Measurements from ENCODE around the gene LEO1. TPM values are rescaled to one million over a fixed set of nuclear protein-coding genes. Genes with fewer than 3 reads are reported as not detected.

Gene LEO1
- total and polyA plus RNA-seq, 4 donors, result 11.3 to 23.3 (median 13.9) TPM

- Histone ChIP-seq H3K4me1 (ENCODE audit: control insufficient read depth in 4 of 4, insufficient read depth in 4 of 4, low read length in 3 of 4) (peaks cover 5 to 28% (median 9%) of the 10 kb centered on the region in 4 donors), H3K27me3 (ENCODE audit: control insufficient read depth in 4 of 4, insufficient read depth in 4 of 4, low read length in 3 of 4) (no peaks in the 10 kb centered on the region), H3K9me3 (ENCODE audit: control insufficient read depth in 4 of 4, low read length in 3 of 4) (no peaks in the 10 kb centered on the region), H3K9ac (ENCODE audit: low read depth in 1 of 2, low read length in 2 of 2) (no peak overlapping the region), H3K4me3 (ENCODE audit: low read depth in 1 of 3, low read length in 3 of 3) (no peak overlapping the region), H3K36me3 (ENCODE audit: control insufficient read depth in 4 of 4, insufficient read depth in 3 of 4, low read depth in 1 of 4, low read length in 3 of 4) (peaks cover 0 to 6% (median 3%) of the 10 kb centered on the region in 4 donors), H3K27ac (ENCODE audit: low read depth in 1 of 2, low read length in 2 of 2) (no peak overlapping the region)
- DNase-seq (ENCODE audit: low spot score), result no peak
- 92% methylated on average over 2 of the region's 2 CpGs for WGBS
- TF ChIP-seq, protein P1, sequence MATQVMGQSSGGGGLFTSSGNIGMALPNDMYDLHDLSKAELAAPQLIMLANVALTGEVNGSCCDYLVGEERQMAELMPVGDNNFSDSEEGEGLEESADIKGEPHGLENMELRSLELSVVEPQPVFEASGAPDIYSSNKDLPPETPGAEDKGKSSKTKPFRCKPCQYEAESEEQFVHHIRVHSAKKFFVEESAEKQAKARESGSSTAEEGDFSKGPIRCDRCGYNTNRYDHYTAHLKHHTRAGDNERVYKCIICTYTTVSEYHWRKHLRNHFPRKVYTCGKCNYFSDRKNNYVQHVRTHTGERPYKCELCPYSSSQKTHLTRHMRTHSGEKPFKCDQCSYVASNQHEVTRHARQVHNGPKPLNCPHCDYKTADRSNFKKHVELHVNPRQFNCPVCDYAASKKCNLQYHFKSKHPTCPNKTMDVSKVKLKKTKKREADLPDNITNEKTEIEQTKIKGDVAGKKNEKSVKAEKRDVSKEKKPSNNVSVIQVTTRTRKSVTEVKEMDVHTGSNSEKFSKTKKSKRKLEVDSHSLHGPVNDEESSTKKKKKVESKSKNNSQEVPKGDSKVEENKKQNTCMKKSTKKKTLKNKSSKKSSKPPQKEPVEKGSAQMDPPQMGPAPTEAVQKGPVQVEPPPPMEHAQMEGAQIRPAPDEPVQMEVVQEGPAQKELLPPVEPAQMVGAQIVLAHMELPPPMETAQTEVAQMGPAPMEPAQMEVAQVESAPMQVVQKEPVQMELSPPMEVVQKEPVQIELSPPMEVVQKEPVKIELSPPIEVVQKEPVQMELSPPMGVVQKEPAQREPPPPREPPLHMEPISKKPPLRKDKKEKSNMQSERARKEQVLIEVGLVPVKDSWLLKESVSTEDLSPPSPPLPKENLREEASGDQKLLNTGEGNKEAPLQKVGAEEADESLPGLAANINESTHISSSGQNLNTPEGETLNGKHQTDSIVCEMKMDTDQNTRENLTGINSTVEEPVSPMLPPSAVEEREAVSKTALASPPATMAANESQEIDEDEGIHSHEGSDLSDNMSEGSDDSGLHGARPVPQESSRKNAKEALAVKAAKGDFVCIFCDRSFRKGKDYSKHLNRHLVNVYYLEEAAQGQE (IDR thresholded peaks at IDR 0.05), result no peak
- TF ChIP-seq YY1 (IDR thresholded peaks at IDR 0.05) (no peak), FOXA2 (IDR thresholded peaks at IDR 0.05) (no peak), TAF1 (conservative IDR thresholded peaks at IDR 0.05) (no peak), HNF4A (conservative IDR thresholded peaks at IDR 0.05) (no peak), RXRA (IDR thresholded peaks at IDR 0.05) (no peak), RAD21 (IDR thresholded peaks at IDR 0.05) (no peak), GABPA (IDR thresholded peaks at IDR 0.05 in 1 of 2, conservative IDR thresholded peaks at IDR 0.05 in 1 of 2) (no peak), NR2F2 (IDR thresholded peaks at IDR 0.05) (no peak), EGR1 (IDR thresholded peaks at IDR 0.05; ENCODE audit: low read depth in 2 of 2) (no peak), JUND (IDR thresholded peaks at IDR 0.05) (no peak), CTCF (IDR thresholded peaks at IDR 0.05; ENCODE audit: low read depth, low read length, missing input control) (no peak)
- TF ChIP-seq, protein P2, sequence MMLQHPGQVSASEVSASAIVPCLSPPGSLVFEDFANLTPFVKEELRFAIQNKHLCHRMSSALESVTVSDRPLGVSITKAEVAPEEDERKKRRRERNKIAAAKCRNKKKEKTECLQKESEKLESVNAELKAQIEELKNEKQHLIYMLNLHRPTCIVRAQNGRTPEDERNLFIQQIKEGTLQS (IDR thresholded peaks at IDR 0.05), result no peak
- TF ChIP-seq, protein P3, sequence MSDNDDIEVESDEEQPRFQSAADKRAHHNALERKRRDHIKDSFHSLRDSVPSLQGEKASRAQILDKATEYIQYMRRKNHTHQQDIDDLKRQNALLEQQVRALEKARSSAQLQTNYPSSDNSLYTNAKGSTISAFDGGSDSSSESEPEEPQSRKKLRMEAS (IDR thresholded peaks at IDR 0.05), result no peak
These were observed 62.0 kb downstream of the LEO1 start for GRCh38 chr15:51909584-51909983.

- H3K9ac ChIP-seq (ENCODE audit: low read depth in 1 of 2, low read length in 2 of 2), result no peak overlapping the region
- peaks cover 5 to 28% (median 9%) of the 10 kb centered on the region in 4 donors for H3K4me1 ChIP-seq (ENCODE audit: control insufficient read depth in 4 of 4, insufficient read depth in 4 of 4, low read length in 3 of 4)
- no peaks in the 10 kb centered on the region for H3K27me3 ChIP-seq (ENCODE audit: control insufficient read depth in 4 of 4, insufficient read depth in 4 of 4, low read length in 3 of 4)
- no peak overlapping the region for H3K4me3 ChIP-seq (ENCODE audit: low read depth in 1 of 3, low read length in 3 of 3)
- DNase-seq (ENCODE audit: low spot score), result no peak
- TF ChIP-seq GABPA (IDR thresholded peaks at IDR 0.05 in 1 of 2, conservative IDR thresholded peaks at IDR 0.05 in 1 of 2) (no peak), ZBTB33 (IDR thresholded peaks at IDR 0.05) (no peak), TAF1 (conservative IDR thresholded peaks at IDR 0.05) (no peak), HNF4A (conservative IDR thresholded peaks at IDR 0.05) (no peak), CTCF (IDR thresholded peaks at IDR 0.05; ENCODE audit: low read depth, low read length, missing input control) (no peak), HNF4G (IDR thresholded peaks at IDR 0.05) (no peak)
- TF ChIP-seq, protein P1 (IDR thresholded peaks at IDR 0.05), result no peak
- H3K36me3 ChIP-seq (ENCODE audit: control insufficient read depth in 4 of 4, insufficient read depth in 3 of 4, low read depth in 1 of 4, low read length in 3 of 4), result peaks cover under 1 to 13% (median 6%) of the 10 kb centered on the region in 4 donors
- no peaks in the 10 kb centered on the region for H3K9me3 ChIP-seq (ENCODE audit: control insufficient read depth in 4 of 4, low read length in 3 of 4)
- H3K27ac ChIP-seq (ENCODE audit: low read depth in 1 of 2, low read length in 2 of 2), result peak overlapping the region; percentile 70 to 88
- 98% methylated on average over 1 of the region's 1 CpG for WGBS
These were observed 63.3 kb downstream of the LEO1 start for GRCh38 chr15:51908316-51908715.

Data from liver (tissue), 9 donors.